ENCODE data around the gene AP2A1.

Gene AP2A1

GRCh38 chr19:49749771-49750170 is 17.0 kb upstream of the AP2A1 start:
- TF ChIP-seq, protein P1, sequence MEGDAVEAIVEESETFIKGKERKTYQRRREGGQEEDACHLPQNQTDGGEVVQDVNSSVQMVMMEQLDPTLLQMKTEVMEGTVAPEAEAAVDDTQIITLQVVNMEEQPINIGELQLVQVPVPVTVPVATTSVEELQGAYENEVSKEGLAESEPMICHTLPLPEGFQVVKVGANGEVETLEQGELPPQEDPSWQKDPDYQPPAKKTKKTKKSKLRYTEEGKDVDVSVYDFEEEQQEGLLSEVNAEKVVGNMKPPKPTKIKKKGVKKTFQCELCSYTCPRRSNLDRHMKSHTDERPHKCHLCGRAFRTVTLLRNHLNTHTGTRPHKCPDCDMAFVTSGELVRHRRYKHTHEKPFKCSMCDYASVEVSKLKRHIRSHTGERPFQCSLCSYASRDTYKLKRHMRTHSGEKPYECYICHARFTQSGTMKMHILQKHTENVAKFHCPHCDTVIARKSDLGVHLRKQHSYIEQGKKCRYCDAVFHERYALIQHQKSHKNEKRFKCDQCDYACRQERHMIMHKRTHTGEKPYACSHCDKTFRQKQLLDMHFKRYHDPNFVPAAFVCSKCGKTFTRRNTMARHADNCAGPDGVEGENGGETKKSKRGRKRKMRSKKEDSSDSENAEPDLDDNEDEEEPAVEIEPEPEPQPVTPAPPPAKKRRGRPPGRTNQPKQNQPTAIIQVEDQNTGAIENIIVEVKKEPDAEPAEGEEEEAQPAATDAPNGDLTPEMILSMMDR (IDR thresholded peaks at IDR 0.05) = no peak
- no peak overlapping the region for H3K27ac ChIP-seq

DNA sequence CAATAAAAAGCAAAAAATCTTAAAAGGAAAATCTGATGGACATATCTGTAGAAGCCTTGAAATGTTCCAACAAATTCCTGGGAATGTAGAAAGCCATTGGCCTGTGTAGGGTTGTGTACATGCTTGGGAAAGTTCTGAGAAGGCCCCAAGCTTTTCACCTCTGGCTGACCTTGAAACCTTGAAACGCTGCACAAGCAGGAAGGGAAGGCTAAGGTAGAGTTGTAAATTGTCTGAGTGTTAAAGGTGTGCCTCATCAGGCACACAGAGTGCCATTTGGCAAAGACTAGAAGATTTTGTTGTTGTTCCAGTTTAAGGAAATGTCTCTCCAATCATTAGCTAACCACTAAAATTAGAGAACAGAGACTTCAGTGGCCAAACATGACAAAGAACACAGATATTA is 14.1 kb upstream of the AP2A1 start:
- Histone ChIP-seq H3K27ac (no peak overlapping the region), H3K4me3 (no peak overlapping the region)
- DNase-seq (ENCODE audit: low spot score) = no peak
- TF ChIP-seq, protein P1 (IDR thresholded peaks at IDR 0.05) = no peak

More at GRCh38 chr19:49749771-49750170, 17.0 kb upstream of the AP2A1 start:
- no peak overlapping the region for H3K4me3 ChIP-seq
- DNase-seq (ENCODE audit: low spot score) = no peak

DNA sequence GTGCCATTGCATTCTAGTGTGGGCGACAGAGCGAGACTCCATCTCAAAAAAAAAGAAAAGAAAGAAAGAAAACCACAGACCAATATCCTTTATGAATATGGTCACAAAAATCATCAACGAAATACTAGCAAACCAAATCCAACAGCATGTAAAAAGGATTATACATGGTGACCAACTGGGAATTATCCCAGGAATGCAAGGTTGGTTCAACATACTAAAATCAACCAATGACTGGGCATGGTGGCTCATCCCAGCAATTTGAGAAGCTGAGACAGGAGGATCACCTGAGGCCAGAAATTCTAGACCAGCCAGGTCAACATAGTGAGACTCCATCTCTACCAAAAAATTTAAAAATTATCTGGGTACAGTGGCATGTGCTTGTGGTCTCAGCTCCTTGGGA is 10.8 kb upstream of the AP2A1 start:
- TF ChIP-seq, protein P1 (IDR thresholded peaks at IDR 0.05) = no peak
- Histone ChIP-seq H3K4me3 (no peak overlapping the region), H3K27ac (no peak overlapping the region)
- no peak for DNase-seq (ENCODE audit: low spot score)

GRCh38 chr19:49758292-49758691 is 8.5 kb upstream of the AP2A1 start:
- no peak overlapping the region for H3K4me3 ChIP-seq
- TF ChIP-seq, protein P1 (IDR thresholded peaks at IDR 0.05) = no peak
- no peak overlapping the region for H3K27ac ChIP-seq
- no peak for DNase-seq (ENCODE audit: low spot score)

GRCh38 chr19:49761249-49761624 is 5.6 kb upstream of the AP2A1 start:
- H3K27ac ChIP-seq = peak overlapping the region in 1 of 2 donors; percentile 81

GRCh38 chr19:49761625-49762311 is 5.0 kb upstream of the AP2A1 start:
- DNase-seq (ENCODE audit: low spot score) = no peak
- H3K4me3 ChIP-seq = no peak overlapping the region
- TF ChIP-seq, protein P1 (IDR thresholded peaks at IDR 0.05) = no peak
- H3K27ac ChIP-seq = peak overlapping the region in 1 of 2 donors; percentile 81

More at GRCh38 chr19:49761249-49761624, 5.6 kb upstream of the AP2A1 start:
- H3K4me3 ChIP-seq = no peak overlapping the region
- TF ChIP-seq, protein P1 (IDR thresholded peaks at IDR 0.05) = no peak
- DNase-seq (ENCODE audit: low spot score) = no peak

DNA sequence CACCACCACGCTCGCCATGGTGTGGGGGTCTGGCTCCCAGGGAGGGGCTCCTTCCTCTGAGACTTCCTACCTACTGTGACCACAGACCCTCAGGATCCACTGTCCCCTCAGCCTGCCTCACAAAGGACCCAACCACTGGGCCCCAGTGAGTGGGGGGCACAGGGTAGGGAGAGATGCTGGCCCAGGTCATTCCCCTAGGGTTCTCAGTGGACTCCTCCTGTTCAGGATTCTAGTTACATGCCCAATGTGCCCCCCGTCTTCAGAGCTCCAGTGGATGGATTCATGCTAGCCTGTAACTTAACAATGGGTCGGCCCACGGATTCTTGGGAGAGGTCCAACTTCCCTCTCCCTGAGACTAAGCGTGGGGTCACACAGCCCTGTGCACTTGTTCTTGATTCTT is 3.6 kb upstream of the AP2A1 start, which contains the start of gene TSKS:
Gene TSKS (minus strand): TSS at position 77 of the 400 bp plus-strand sequence. CDS start 59 bp downstream, at position 18.
- no peak for DNase-seq (ENCODE audit: low spot score)
- peak within 1 kb of the TSS in 1 of 2 donors; percentile 81 for H3K27ac ChIP-seq
- TF ChIP-seq, protein P1 (IDR thresholded peaks at IDR 0.05) = no peak
- H3K4me3 ChIP-seq = no peak within 1 kb of the TSS

Measured in coronary artery (tissue), 2 donors.